Amygdala (tissue), 56 donors: ENCODE results near the gene RGL1.

Experiments used
- DNase-seq, 56 donors: peaks; one replicate each; lab custom pipeline; 2025; lab: John Stamatoyannopoulos, UW

Gene RGL1

GRCh38 chr1:183884526-183884925 is 79.6 kb downstream of the RGL1 start:
- no peak for DNase-seq

- no peak for DNase-seq
Measured at GRCh38 chr1:183885142-183885735, 80.3 kb downstream of the RGL1 start.

- no peak for DNase-seq
Measured at GRCh38 chr1:183886083-183886828, 81.3 kb downstream of the RGL1 start.

GRCh38 chr1:183886853-183887252 is 81.9 kb downstream of the RGL1 start:
- no peak for DNase-seq

- DNase-seq, result no peak
Measured at GRCh38 chr1:183887826-183888819, 83.2 kb downstream of the RGL1 start.

DNA sequence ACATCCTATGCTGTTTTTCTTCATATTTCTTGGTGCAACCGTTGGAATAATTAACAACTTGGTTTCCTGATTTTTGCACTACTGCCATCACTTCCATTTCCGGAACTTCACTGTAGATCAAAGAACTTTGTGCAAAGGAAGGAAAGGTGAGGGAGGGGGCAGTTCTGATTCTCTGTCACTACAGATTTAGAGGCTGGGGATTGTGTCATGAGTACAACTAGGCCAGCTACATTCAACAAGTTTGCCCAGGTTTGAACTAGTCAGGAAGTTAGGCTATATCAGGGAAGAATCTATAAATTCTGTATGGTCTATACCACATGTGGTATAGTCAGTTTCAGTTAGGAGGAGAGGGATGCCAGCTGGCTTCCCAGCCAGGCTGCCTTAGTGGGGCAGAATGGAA is 84.2 kb downstream of the RGL1 start:
- DNase-seq, result no peak

DNA sequence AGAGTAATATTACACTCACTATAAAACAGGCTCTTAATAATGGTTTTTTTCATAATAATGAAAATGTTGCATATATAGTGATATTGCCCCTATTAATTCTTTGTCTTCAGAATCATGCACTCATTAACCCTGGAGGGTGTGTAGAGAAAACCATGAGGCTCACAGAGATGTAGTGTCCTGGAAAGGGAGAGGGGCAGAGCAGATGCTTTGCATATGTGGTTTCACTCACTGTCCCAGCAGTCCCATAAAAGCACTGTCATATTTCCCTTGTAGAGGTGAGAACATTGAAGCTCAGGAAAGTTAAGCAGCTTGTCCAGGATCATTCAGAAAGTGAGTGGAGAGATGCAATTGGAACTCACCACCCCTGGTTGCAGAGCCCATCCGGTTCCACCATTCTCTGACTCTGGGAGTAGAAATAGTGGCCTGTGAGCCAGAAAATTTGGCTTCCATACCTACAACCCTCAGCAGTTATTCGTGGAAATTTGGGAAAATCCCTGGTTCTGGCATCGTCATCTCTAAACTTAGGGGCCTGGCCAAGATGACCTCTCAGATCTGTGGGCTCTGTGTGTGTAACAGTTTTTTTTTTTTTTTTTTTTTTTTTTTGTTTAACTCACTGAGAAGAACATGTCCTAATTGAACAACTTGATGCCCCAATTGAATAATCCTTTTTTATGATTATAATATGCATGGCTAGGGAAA is 86.4 kb downstream of the RGL1 start:
- no peak for DNase-seq

GRCh38 chr1:183892351-183892793 is 87.5 kb downstream of the RGL1 start:
- no peak for DNase-seq

GRCh38 chr1:183893561-183894289 is 88.8 kb downstream of the RGL1 start:
- no peak for DNase-seq

GRCh38 chr1:183894290-183894565 is 89.3 kb downstream of the RGL1 start:
- no peak for DNase-seq

GRCh38 chr1:183896466-183897048 is 91.6 kb downstream of the RGL1 start:
- no peak for DNase-seq

DNA sequence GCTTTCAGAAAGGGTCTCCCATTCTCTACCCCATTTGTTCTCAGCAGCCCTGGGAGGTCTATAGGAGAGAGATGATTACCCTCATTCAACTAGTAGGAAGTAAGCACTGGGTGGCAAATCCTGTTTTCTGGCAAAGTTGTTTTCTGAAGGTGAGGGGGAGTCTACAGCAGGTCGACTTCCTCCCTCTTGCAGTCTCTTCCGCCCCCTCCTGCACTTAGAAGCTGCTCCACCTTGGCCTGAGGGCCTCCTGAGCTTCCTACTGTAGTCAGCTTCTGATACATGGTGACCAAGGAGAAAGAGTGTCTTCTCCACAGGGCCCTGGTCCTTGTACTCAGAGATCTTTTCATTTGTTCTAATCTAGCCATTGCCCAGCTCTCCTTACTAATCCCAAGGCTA is 93.1 kb downstream of the RGL1 start:
- DNase-seq, result no peak

GRCh38 chr1:183898610-183899009 is 93.7 kb downstream of the RGL1 start:
- DNase-seq, result no peak

- DNase-seq, result no peak
Measured at GRCh38 chr1:183901748-183902330, 96.9 kb downstream of the RGL1 start.

DNA sequence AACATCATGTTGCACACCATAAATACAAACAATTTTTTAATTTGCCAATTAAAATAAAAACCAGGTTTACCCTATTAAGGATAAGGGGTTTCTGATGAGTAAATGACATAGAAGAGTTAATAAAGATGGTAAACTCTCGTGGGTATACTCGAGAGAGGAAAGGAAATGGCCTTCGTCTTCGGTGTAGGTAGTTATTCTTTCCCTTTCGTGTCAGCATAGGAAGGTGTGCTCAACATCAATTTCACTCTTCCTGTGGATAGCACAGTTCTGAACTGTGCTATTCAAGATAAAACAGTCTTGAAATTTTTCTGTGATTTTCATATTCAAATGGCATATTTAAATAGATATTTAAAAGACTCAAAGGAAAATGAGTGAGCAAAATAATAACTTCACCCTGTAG is 98.2 kb downstream of the RGL1 start:
- no peak for DNase-seq

DNA sequence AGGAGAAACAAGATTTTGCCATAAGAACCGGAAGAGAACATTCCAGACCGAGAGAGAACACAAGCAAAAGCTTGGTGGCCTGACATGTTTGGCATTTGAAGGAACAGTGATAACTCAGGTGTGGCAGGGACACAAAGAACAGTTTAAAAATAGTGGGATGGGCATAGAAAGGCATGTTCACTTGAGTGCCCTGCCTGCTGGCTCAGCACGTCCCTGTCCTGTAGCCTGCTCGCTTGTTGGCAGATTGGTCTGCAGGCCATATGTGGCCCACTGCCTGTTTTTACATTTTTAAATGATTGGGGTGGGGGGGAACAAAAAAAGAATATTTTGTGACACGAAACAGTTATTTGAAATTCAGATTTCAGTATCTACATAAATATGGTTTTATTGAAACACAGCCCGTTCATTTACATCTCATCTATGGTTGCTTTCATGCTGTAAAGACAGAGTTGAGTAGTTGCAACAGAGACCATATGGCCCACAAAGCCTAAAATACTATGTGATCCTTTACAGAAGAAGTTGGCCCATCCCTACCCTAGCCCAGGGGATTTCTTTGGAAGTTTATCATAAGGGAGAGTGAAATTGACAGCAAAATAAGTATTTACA is 100.7 kb downstream of the RGL1 start:
- no peak for DNase-seq

DNA sequence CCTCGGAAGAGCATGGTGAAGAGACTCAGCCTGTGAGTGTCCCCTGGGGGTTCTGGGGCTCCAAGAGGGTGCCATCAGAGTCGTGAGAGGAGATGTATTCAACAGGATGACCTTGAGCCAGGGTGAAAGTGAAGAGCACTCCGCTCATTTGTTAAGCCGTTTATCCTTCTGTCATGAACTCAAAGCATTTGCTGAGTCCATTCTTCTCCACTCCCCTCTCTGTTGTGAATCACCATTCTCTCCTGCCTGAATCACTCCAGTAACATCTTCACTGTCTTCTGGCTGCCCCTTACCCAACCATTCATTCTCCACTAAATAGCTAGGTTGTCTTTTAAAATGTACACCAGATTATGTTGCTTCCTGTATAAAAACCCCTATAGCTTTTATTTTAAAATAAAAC is 102.2 kb downstream of the RGL1 start:
- no peak for DNase-seq

DNA sequence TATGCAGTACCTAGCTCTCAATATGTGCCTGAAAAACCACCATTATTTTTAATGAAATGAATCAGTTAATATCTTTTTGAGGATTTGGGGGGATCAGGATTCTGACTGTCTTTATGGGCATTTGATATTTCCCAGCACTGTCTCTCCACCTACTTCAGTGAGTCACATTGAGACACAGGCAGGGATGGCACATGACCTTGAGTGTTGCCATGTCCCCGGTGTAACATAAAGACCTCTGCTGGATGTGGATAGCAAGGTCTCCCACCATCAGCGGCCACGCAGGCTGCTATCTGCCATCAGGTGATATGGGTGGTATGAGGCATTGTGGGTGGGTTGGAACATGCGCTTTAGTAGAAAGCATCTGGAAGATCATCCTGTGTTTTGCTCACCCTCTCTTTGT is 103.2 kb downstream of the RGL1 start:
- no peak for DNase-seq

DNA sequence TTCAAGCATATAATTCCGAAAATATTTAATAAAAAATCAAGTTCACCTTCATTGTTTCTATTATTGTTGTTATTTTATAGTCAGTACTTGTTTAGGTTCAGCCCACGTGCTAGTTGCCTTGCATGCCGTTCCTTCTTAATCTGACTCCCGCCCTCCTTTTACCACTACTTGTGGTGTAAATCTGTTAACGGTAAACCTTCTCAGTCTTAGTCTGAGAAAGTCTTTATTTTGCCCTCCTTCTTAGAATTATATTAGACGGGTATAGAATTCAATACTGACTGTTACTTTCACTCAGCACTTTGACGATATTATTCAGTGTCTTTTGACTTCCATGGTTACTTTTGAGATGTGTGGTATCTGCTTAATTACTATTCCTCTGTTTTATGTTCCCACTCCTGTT is 104.8 kb downstream of the RGL1 start:
- no peak for DNase-seq
